Measurements from ENCODE around the gene ARL15.

ARL15 gene

DNA sequence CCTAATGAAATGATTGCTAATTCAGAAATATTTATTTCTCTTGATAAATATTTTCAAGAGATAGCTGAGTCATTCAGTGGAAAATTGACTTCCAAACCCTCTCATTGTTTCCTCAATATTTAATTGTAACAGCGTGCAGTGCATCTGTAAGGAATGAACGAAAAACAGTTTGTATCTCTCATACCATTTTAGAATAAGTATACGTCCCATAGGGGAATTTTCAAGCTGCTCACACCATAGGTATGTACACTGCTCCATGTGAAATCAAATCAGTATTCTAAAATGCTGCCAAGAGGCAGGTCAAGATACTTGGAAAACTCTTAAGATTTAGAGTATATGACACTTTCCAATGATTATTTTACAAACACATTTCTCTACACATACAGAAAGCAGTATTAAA lies 202.2 kb downstream of the ARL15 start:
- H3K4me3 ChIP-seq (ENCODE audit: low read depth, low read length), result no peak overlapping the region
- no peak for DNase-seq (ENCODE audit: low read depth)
- TF ChIP-seq, protein P1, sequence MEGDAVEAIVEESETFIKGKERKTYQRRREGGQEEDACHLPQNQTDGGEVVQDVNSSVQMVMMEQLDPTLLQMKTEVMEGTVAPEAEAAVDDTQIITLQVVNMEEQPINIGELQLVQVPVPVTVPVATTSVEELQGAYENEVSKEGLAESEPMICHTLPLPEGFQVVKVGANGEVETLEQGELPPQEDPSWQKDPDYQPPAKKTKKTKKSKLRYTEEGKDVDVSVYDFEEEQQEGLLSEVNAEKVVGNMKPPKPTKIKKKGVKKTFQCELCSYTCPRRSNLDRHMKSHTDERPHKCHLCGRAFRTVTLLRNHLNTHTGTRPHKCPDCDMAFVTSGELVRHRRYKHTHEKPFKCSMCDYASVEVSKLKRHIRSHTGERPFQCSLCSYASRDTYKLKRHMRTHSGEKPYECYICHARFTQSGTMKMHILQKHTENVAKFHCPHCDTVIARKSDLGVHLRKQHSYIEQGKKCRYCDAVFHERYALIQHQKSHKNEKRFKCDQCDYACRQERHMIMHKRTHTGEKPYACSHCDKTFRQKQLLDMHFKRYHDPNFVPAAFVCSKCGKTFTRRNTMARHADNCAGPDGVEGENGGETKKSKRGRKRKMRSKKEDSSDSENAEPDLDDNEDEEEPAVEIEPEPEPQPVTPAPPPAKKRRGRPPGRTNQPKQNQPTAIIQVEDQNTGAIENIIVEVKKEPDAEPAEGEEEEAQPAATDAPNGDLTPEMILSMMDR (IDR thresholded peaks at IDR 0.05; ENCODE audit: low read depth, low read length, missing control alignments), result no peak
- in situ Hi-C loops (cut with HindIII; ENCODE audit: low sequenced_read_pairs), result no loop called here

DNA sequence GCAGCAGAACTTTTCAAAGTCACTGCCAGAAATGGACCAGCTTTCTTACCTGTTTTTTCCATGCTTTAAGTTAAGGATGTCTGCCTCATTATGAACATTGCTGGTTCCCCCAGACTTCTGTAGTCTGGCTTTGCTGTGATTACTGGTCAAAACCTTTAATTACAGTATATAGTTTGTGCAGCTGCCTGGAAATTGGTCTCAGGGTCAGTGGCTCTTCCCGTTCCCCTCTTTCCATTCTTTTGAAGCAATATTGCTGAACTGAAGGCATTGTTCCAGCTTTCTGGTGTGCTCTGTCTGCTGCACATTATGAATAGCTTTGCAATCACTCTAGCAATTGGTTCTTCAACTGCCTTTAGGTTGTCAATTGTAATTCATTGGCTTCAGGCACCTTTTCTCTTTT lies 206.5 kb downstream of the ARL15 start:
- TF ChIP-seq, protein P1 (IDR thresholded peaks at IDR 0.05; ENCODE audit: low read depth, low read length, missing control alignments), result no peak
- no peak for DNase-seq (ENCODE audit: low read depth)

DNA sequence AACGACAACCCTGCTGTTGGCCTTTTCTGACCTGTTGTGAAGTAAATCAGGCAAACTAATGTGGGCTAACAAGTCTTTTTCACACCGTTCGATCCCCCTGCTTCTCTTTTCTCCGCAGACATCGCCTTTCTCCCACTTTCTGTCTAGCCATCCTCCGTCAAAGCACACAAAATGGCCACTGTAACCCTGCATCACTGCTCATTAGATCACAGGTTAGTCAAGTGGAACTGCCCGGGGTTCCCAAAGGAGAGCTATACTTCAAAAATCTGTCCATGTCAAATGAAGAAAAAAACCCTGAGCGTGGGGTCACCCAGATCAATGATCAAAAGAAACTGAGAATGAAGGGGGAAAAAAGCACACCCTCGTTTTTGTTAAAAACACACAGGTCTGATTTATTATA lies 212.1 kb downstream of the ARL15 start:
- TF ChIP-seq, protein P1 (IDR thresholded peaks at IDR 0.05; ENCODE audit: low read depth, low read length, missing control alignments), result no peak
- no peak overlapping the region for H3K4me3 ChIP-seq (ENCODE audit: low read depth, low read length)
- in situ Hi-C loops (cut with HindIII; ENCODE audit: low sequenced_read_pairs), result no loop called here
- DNase-seq (ENCODE audit: low read depth), result no peak

More for the DNA sequence above, 206.5 kb downstream of the ARL15 start:
- no peak overlapping the region for H3K4me3 ChIP-seq (ENCODE audit: low read depth, low read length)
- in situ Hi-C loops (cut with HindIII; ENCODE audit: low sequenced_read_pairs), result no loop called here

DNA sequence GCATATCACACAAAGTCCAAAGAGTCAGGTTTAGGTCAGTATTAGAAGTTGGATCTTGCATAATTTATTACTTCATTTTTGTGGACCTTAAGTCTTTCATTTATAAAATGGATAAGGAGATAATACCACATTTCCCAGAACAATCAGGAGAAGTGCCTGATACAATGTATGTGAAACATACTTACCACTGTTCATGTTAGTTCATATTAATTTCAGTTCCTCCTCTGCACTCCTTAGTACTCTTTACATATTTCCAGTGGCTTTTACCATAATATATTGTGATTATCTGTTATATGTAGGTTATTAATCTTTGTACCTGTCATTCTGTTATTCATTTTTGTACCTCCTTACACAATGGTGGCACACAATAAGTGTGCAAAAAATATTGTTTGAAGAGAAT lies 214.4 kb downstream of the ARL15 start:
- TF ChIP-seq, protein P1 (IDR thresholded peaks at IDR 0.05; ENCODE audit: low read depth, low read length, missing control alignments), result no peak
- H3K4me3 ChIP-seq (ENCODE audit: low read depth, low read length), result no peak overlapping the region
- in situ Hi-C loops (cut with HindIII; ENCODE audit: low sequenced_read_pairs), result no loop called here
- no peak for DNase-seq (ENCODE audit: low read depth)

DNA sequence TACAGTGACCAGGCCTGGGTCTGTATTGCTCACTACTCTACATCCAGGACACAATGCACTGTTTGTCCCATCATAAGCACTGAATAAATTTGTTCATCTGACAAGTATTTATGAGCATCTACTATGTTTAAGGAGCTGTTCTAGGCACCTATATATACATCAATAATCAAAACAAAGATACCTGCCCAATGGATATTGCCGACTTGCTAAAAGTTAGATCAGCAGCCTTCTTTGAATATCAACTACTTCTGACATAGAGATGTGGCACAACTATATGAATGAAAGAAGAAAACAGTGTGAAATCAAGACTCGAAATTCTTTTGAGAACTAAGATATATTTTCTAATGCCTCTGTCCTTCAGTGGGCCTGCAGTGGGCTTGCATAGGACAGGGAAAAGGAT lies 215.7 kb downstream of the ARL15 start:
- no peak overlapping the region for H3K4me3 ChIP-seq (ENCODE audit: low read depth, low read length)
- no peak for DNase-seq (ENCODE audit: low read depth)
- in situ Hi-C loops (cut with HindIII; ENCODE audit: low sequenced_read_pairs), result no loop called here
- TF ChIP-seq, protein P1 (IDR thresholded peaks at IDR 0.05; ENCODE audit: low read depth, low read length, missing control alignments), result no peak

DNA sequence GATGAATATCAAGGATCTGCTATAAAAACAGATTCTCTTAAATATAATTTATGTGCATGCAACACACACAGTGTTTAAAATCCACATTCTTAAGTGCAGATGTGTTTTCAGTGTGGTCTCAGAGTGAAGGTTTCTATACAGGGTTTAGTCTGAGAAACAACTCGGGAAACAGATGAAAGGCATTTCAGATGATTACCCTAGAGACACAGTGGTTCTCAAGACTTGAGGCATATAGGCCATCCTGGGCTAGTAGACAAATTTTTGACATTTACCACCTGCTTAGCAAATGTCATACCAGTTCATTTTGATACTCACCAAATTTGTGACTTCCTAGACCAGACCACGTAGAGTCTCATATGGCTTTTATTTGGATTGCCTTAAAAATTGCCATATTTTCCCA lies 216.5 kb downstream of the ARL15 start:
- H3K4me3 ChIP-seq (ENCODE audit: low read depth, low read length), result no peak overlapping the region
- in situ Hi-C loops (cut with HindIII; ENCODE audit: low sequenced_read_pairs), result no loop called here
- TF ChIP-seq, protein P1 (IDR thresholded peaks at IDR 0.05; ENCODE audit: low read depth, low read length, missing control alignments), result no peak
- DNase-seq (ENCODE audit: low read depth), result no peak

DNA sequence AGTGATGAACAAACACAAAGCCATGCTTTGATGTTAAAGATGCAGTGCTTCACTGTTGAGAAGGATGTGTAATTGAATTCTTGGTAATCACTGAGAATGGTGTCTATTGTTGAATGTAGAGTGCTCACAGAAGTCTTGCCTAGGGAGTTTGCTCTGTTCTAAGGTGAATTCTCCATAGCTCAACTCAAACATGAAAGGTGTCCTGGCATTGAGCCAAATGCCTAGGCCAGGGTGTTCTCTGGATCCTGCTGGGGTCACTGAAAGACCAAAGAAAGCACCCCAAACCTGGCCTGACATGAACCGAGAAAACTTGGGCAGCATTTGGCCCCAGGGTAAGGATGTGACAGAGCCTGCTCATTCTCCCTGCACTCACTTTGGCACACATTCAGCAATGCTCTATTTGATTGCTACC lies 217.3 kb downstream of the ARL15 start:
- no peak overlapping the region for H3K4me3 ChIP-seq (ENCODE audit: low read depth, low read length)
- TF ChIP-seq, protein P1 (IDR thresholded peaks at IDR 0.05; ENCODE audit: low read depth, low read length, missing control alignments), result no peak
- DNase-seq (ENCODE audit: low read depth), result no peak
- in situ Hi-C loops (cut with HindIII; ENCODE audit: low sequenced_read_pairs), result no loop called here

Measured in astrocyte of the cerebellum (primary cell).